OCI-LY1 (cell line): ENCODE measurements around the gene KANSL3.

Experiments used
- H2AFZ ChIP-seq: fragments of 200-600 bp; sonication (generic), shearing (Covaris generic); 2 replicates; pipeline ENCODE4 v1.6.0; 2014; ENCODE audit warnings: antibody characterized with exemption, mild to moderate bottlenecking, low read length
- H3F3A ChIP-seq: fragments of 200-600 bp; sonication (generic), shearing (Covaris generic); 2 replicates; pipeline ENCODE4 v1.6.0; 2014; ENCODE audit warnings: mild to moderate bottlenecking, antibody characterized with exemption, low read length, moderate library complexity; ENCODE audit not compliant: insufficient read depth
- H3K27ac ChIP-seq: fragments of 200-600 bp; sonication (generic); 2 replicates; pipeline ENCODE4 v1.5.1; 2014; ENCODE audit warnings: low read length, mixed run types, mild to moderate bottlenecking, low read depth; ENCODE audit not compliant: poor library complexity, severe bottlenecking
- H3K27me3 ChIP-seq: fragments of 200-600 bp; sonication (generic); 2 replicates; pipeline ENCODE4 v1.6.0; 2014; ENCODE audit warnings: antibody characterized with exemption, mild to moderate bottlenecking, low read length, moderate library complexity; ENCODE audit not compliant: insufficient read depth
- H3K36me3 ChIP-seq: fragments of 200-600 bp; sonication (generic); 2 replicates; pipeline ENCODE4 v1.6.1; 2014; ENCODE audit warnings: mild to moderate bottlenecking, antibody characterized with exemption, low read length, moderate library complexity, mixed read lengths; ENCODE audit not compliant: insufficient read depth
- H3K4me1 ChIP-seq: fragments of 200-600 bp; sonication (generic); 2 replicates; pipeline ENCODE4 v1.5.1; 2014; ENCODE audit warnings: mild to moderate bottlenecking, low read length, moderate library complexity; ENCODE audit not compliant: insufficient read depth, severe bottlenecking
- H3K4me2 ChIP-seq: fragments of 200-600 bp; sonication (generic), shearing (Covaris generic); 2 replicates; pipeline ENCODE4 v1.6.1; 2014; ENCODE audit warnings: low read length
- H3K4me3 ChIP-seq: fragments of 200-600 bp; sonication (generic); 2 replicates; pipeline ENCODE4 v1.5.1; 2014; ENCODE audit warnings: low read length, low read depth, mild to moderate bottlenecking, mixed read lengths; ENCODE audit not compliant: poor library complexity, severe bottlenecking
- H3K79me2 ChIP-seq: fragments of 200-600 bp; shearing (Covaris generic); 2 replicates; pipeline ENCODE4 v1.6.1; 2016; ENCODE audit warnings: mixed run types, low read length, mixed read lengths; ENCODE audit not compliant: insufficient read depth
- H3K9ac ChIP-seq: fragments of 200-600 bp; sonication (generic), shearing (Covaris generic); 2 replicates; pipeline ENCODE4 v1.6.1; 2014; ENCODE audit warnings: mild to moderate bottlenecking, low read length, mixed read lengths
- H3K9me2 ChIP-seq: fragments of 200-600 bp; sonication (generic), shearing (Covaris generic); 2 replicates; pipeline ENCODE4 v1.6.1; 2014; ENCODE audit warnings: low read depth, mild to moderate bottlenecking, low read length, mixed read lengths
- H3K9me3 ChIP-seq: fragments of 200-600 bp; shearing (Covaris generic); 2 replicates; pipeline ENCODE4 v1.6.1; 2014; ENCODE audit warnings: low read length, mixed read lengths
- H4K20me1 ChIP-seq: fragments of 200-600 bp; sonication (generic), shearing (Covaris generic); 2 replicates; pipeline ENCODE4 v1.6.0; 2016; ENCODE audit warnings: mild to moderate bottlenecking, low read length; ENCODE audit not compliant: insufficient read depth
- CTCF ChIP-seq: fragments of 200-600 bp; sonication (generic), shearing (Covaris generic); IDR thresholded peaks from 2 replicates; pipeline ENCODE4 v1.5.1; 2017; ENCODE audit warnings: mild to moderate bottlenecking, antibody characterized with exemption, low read length, moderate library complexity, mixed read lengths
- EZH2 ChIP-seq: fragments of 200-600 bp; sonication (generic), shearing (Covaris generic); IDR thresholded peaks from 2 replicates; pipeline ENCODE4 v1.8.0; 2017; ENCODE audit warnings: borderline replicate concordance, mixed run types, mild to moderate bottlenecking, antibody characterized with exemption, low read length, moderate library complexity, mixed read lengths

KANSL3 gene

GRCh38 chr2:96575785-96576456 lies 62.2 kb downstream of the KANSL3 start:
- Histone ChIP-seq H4K20me1 (no peaks in the 10 kb centered on the region), H3K4me2 (no peak overlapping the region), H3K27me3 (no peaks in the 10 kb centered on the region), H3K79me2 (no peaks in the 10 kb centered on the region), H3K9me2 (no peaks in the 10 kb centered on the region), H3F3A (no peaks in the 10 kb centered on the region), H2AFZ (no peak overlapping the region), H3K27ac (no peak overlapping the region), H3K4me3 (no peak overlapping the region), H3K9ac (no peak overlapping the region), H3K9me3 (no peaks in the 10 kb centered on the region), H3K36me3 (no peaks in the 10 kb centered on the region), H3K4me1 (no peaks in the 10 kb centered on the region)
- TF ChIP-seq CTCF (no peak), EZH2 (no peak)

DNA sequence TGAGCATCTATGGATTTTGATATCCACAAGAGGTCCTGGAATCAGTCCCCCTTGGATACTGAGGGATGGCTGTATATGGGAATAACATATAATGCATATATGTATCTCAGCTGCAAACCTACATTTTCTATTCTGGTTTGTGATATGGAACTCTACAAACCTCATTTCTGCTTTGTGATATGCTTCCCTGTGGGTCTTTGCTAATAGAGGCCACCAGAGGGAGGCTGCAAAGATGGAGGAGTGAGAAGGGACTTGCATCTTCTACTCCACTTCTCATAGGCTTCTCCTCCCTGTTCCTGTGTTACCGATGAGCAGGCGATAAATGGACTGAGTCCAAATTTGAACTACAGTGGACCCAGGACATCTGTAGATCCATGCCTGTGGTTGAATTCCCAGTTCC lies 63.7 kb downstream of the KANSL3 start:
- Histone ChIP-seq H3K4me3 (no peak overlapping the region), H3K27ac (no peak overlapping the region)
- no peak; the same call in 1 of the 2 replicates for TF ChIP-seq CTCF
- TF ChIP-seq EZH2, result no peak

GRCh38 chr2:96568094-96568493 lies 70.0 kb downstream of the KANSL3 start:
- no peaks in the 10 kb centered on the region for H3K4me1 ChIP-seq

More for the DNA sequence above, 63.7 kb downstream of the KANSL3 start:
- Histone ChIP-seq H3K9ac (no peak overlapping the region), H4K20me1 (no peaks in the 10 kb centered on the region), H3K4me2 (no peak overlapping the region), H3K79me2 (no peaks in the 10 kb centered on the region), H2AFZ (no peak overlapping the region), H3K4me1 (no peaks in the 10 kb centered on the region), H3K36me3 (no peaks in the 10 kb centered on the region), H3K9me2 (no peaks in the 10 kb centered on the region), H3K27me3 (no peaks in the 10 kb centered on the region), H3F3A (no peaks in the 10 kb centered on the region), H3K9me3 (no peaks in the 10 kb centered on the region)

More at GRCh38 chr2:96568094-96568493, 70.0 kb downstream of the KANSL3 start:
- Histone ChIP-seq H3K9ac (no peak overlapping the region), H3K9me3 (no peaks in the 10 kb centered on the region), H3F3A (no peaks in the 10 kb centered on the region), H3K36me3 (no peaks in the 10 kb centered on the region), H3K4me2 (no peak overlapping the region), H3K4me3 (no peak overlapping the region), H3K9me2 (no peaks in the 10 kb centered on the region), H3K27me3 (no peaks in the 10 kb centered on the region), H3K79me2 (no peaks in the 10 kb centered on the region), H3K27ac (no peak overlapping the region), H4K20me1 (no peaks in the 10 kb centered on the region), H2AFZ (no peak overlapping the region)
- TF ChIP-seq EZH2 (no peak), CTCF (no peak)
